ENCODE data around the gene SNX32. TPM values are rescaled to one million over a fixed set of nuclear protein-coding genes. Genes with fewer than 3 reads are reported as not detected.

SNX32 gene
- total and polyA plus RNA-seq, 9 of the 15 experiments (the other 6 are each of a cell fraction or from before 2014, with no cell fraction given): 0.03 TPM; not detected in 7

- peak; percentile 48; the same call in 1 of the 2 replicates for TF ChIP-seq JUND (IDR thresholded peaks at IDR 0.05; ENCODE audit: borderline replicate concordance, low read depth, low read length)
- peak; percentile 22; the same call in 1 of the 3 replicates for TF ChIP-seq JUND (tag; IDR thresholded peaks at IDR 0.05; ENCODE audit: borderline replicate concordance, low read depth, low read length)
- peak; percentile 71 for TF ChIP-seq POLR2H (tag; IDR thresholded peaks at IDR 0.05; ENCODE audit: low read depth)
- peak; percentile 35 to 61; a peak in 1 of 4 replicates for TF ChIP-seq TEAD1 (CRISPR knock-in tag; IDR thresholded peaks at IDR 0.05)
- 0 out of 2 replicates have a peak, but pooled peaks have one; percentile 57 for TF ChIP-seq ZNF41 (CRISPR knock-in tag; conservative IDR thresholded peaks at IDR 0.05)
- peak; percentile 82 for TF ChIP-seq CHD1 (IDR thresholded peaks at IDR 0.05; ENCODE audit: low read length)
- peak in 1 of 2 experiments; percentile 75; a peak in 2 of 4 replicates for TF ChIP-seq ZNF639 (CRISPR knock-in tag; conservative IDR thresholded peaks at IDR 0.05 in 1 of 2, IDR thresholded peaks at IDR 0.05 in 1 of 2)
- TF ChIP-seq HDAC8 (tag; IDR thresholded peaks at IDR 0.05): 0 out of 2 replicates have a peak, but pooled peaks have one; percentile 43
- no peak for TF ChIP-seq ZNF696 (CRISPR knock-in tag; conservative IDR thresholded peaks at IDR 0.05)
- TF ChIP-seq ZBTB40 (IDR thresholded peaks at IDR 0.05): peak; percentile 52; the same call in 1 of the 2 replicates
- no peak for TF ChIP-seq ZBTB40 (CRISPR knock-in tag; IDR thresholded peaks at IDR 0.05)
- peak; percentile 76 for TF ChIP-seq ATF7 (IDR thresholded peaks at IDR 0.05)
- peak; percentile 15; the same call in 1 of the 2 replicates for TF ChIP-seq ZBED1 (IDR thresholded peaks at IDR 0.05)
- no peak for TF ChIP-seq RHOXF2B (CRISPR knock-in tag; conservative IDR thresholded peaks at IDR 0.05)
- peak; percentile 22 for TF ChIP-seq SRSF7 (optimal IDR thresholded peaks at IDR 0.05; ENCODE audit: low read depth, low read length)
These were observed 56.8 kb downstream of the SNX32 start, which contains the start of gene CCDC85B (continued) for GRCh38 chr11:65890324-65891218.
